Measurements from ENCODE around the gene KCNH8. TPM values are rescaled to one million over a fixed set of nuclear protein-coding genes. Genes with fewer than 3 reads are reported as not detected.

KCNH8 gene
- total RNA-seq, 1 donor from 2014 or later: not detected

- no peak for DNase-seq (ENCODE audit: low read depth)
- TF ChIP-seq, protein P1, sequence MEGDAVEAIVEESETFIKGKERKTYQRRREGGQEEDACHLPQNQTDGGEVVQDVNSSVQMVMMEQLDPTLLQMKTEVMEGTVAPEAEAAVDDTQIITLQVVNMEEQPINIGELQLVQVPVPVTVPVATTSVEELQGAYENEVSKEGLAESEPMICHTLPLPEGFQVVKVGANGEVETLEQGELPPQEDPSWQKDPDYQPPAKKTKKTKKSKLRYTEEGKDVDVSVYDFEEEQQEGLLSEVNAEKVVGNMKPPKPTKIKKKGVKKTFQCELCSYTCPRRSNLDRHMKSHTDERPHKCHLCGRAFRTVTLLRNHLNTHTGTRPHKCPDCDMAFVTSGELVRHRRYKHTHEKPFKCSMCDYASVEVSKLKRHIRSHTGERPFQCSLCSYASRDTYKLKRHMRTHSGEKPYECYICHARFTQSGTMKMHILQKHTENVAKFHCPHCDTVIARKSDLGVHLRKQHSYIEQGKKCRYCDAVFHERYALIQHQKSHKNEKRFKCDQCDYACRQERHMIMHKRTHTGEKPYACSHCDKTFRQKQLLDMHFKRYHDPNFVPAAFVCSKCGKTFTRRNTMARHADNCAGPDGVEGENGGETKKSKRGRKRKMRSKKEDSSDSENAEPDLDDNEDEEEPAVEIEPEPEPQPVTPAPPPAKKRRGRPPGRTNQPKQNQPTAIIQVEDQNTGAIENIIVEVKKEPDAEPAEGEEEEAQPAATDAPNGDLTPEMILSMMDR (IDR thresholded peaks at IDR 0.05; ENCODE audit: insufficient read depth, low read length, severe bottlenecking): no peak
- no peak for FAIRE-seq
- H3K4me3 ChIP-seq (ENCODE audit: low read depth, low read length): no peak overlapping the region
- H3K36me3 ChIP-seq (ENCODE audit: control insufficient read depth, insufficient read depth, low read length): no peaks in the 10 kb centered on the region
- H3K27me3 ChIP-seq (ENCODE audit: control insufficient read depth, insufficient read depth, low read length): no peaks in the 10 kb centered on the region
Observed at GRCh38 chr3:19471138-19471537, 322.8 kb downstream of the KCNH8 start.

GRCh38 chr3:19473971-19474580 lies 325.8 kb downstream of the KCNH8 start:
- TF ChIP-seq, protein P1 (IDR thresholded peaks at IDR 0.05; ENCODE audit: insufficient read depth, low read length, severe bottlenecking): no peak
- Histone ChIP-seq H3K27me3 (ENCODE audit: control insufficient read depth, insufficient read depth, low read length) (no peaks in the 10 kb centered on the region), H3K36me3 (ENCODE audit: control insufficient read depth, insufficient read depth, low read length) (no peaks in the 10 kb centered on the region), H3K4me3 (ENCODE audit: low read depth, low read length) (no peak overlapping the region)
- FAIRE-seq (no peak), DNase-seq (ENCODE audit: low read depth) (no peak)

DNA sequence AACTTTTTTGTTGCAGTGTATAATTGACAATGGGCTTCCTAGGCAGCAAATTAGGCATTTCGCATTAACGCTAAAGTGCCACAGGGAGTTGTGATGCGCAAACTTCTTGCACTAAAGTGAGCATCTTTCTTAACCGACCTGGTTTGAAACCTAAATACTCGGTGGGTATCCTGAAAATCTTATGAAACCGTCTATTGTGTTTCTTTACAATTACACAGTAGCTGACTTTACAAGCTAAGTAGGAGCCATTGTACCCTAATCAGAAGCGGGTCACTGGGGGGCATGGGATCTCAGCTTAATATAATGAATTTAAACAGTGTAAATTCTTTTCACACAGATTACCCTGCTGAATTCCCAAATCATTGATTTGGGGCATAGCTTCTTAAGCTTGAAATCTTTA lies 328.0 kb downstream of the KCNH8 start:
- no peak for FAIRE-seq
- no peak overlapping the region for H3K4me3 ChIP-seq (ENCODE audit: low read depth, low read length)
- TF ChIP-seq, protein P1 (IDR thresholded peaks at IDR 0.05; ENCODE audit: insufficient read depth, low read length, severe bottlenecking): no peak
- H3K27me3 ChIP-seq (ENCODE audit: control insufficient read depth, insufficient read depth, low read length): no peaks in the 10 kb centered on the region
- no peak for DNase-seq (ENCODE audit: low read depth)
- no peaks in the 10 kb centered on the region for H3K36me3 ChIP-seq (ENCODE audit: control insufficient read depth, insufficient read depth, low read length)

DNA sequence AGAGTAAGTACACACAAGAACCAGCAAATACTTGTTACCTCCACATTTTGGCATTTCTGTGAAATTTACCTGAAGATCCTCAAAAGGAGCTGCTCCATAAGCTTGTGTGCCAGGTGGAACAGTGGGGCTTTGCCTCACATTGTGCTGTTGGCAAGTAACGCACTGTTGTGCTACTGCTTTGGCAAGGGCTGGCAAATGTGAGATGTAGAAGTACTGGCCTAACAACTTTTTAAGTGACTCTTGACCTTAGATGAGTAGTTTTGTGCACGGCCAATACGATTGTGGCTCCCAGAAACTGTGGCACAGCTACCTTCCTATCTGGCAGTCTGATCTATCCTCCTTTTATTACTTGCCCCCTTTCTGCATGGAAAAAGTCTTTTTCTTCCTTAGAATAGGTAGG lies 337.0 kb downstream of the KCNH8 start:
- FAIRE-seq (no peak), DNase-seq (ENCODE audit: low read depth) (peak; percentile 3)
- H3K36me3 ChIP-seq (ENCODE audit: control insufficient read depth, insufficient read depth, low read length): no peaks in the 10 kb centered on the region
- no peak overlapping the region for H3K4me3 ChIP-seq (ENCODE audit: low read depth, low read length)
- H3K27me3 ChIP-seq (ENCODE audit: control insufficient read depth, insufficient read depth, low read length): no peaks in the 10 kb centered on the region
- TF ChIP-seq, protein P1 (IDR thresholded peaks at IDR 0.05; ENCODE audit: insufficient read depth, low read length, severe bottlenecking): no peak

DNA sequence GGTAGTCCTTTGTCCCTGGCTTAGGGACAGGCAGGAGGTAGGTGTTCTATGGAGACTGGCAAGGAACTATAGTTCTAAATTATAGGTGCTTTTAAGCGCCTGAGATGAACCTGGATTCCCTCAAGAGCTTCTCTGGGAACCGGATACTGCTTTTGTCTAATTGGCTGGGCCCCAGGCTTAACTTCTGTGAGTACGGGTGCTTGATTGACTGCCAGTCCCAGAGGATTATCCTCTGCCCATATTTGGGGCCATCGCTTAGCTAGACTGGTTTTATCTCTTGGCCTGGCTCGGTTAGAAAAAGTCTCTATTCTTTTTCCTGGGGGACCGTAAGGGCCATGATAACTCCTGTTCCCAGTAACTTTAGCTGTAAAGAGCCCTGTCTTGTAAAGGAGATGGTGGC lies 339.1 kb downstream of the KCNH8 start:
- H3K4me3 ChIP-seq (ENCODE audit: low read depth, low read length): no peak overlapping the region
- no peaks in the 10 kb centered on the region for H3K27me3 ChIP-seq (ENCODE audit: control insufficient read depth, insufficient read depth, low read length)
- TF ChIP-seq, protein P1 (IDR thresholded peaks at IDR 0.05; ENCODE audit: insufficient read depth, low read length, severe bottlenecking): no peak
- H3K36me3 ChIP-seq (ENCODE audit: control insufficient read depth, insufficient read depth, low read length): no peaks in the 10 kb centered on the region
- FAIRE-seq: no peak
- DNase-seq (ENCODE audit: low read depth): no peak

DNA sequence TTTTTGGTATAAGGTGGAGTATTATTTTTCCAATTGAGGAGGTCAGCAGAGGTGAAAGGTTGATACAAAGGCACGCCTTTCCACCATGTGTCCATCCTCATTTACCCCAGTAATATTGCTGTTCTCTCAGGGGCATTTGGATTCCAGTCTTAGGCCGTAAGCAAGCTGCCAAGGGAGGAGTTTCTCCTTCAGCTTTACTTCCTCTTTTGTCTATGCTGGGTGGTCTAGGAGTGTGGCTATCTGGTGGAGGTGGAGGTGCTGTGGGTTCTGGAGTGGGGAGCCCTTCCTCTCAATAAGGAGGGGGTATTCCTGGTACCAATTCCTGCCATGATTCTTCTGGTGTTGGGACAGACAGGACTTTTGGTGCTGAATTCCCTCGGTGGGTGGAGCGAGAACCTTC lies 340.6 kb downstream of the KCNH8 start:
- DNase-seq (ENCODE audit: low read depth) (no peak), FAIRE-seq (no peak)
- Histone ChIP-seq H3K36me3 (ENCODE audit: control insufficient read depth, insufficient read depth, low read length) (no peaks in the 10 kb centered on the region), H3K27me3 (ENCODE audit: control insufficient read depth, insufficient read depth, low read length) (no peaks in the 10 kb centered on the region), H3K4me3 (ENCODE audit: low read depth, low read length) (no peak overlapping the region)
- TF ChIP-seq, protein P1 (IDR thresholded peaks at IDR 0.05; ENCODE audit: insufficient read depth, low read length, severe bottlenecking): no peak

Data from bronchial epithelial cell (primary cell).